Left lung (tissue), 10 donors: ENCODE results near the gene SLC25A43. TPM values are rescaled to one million over a fixed set of nuclear protein-coding genes. Genes with fewer than 3 reads are reported as not detected.

ENCODE experiments used
- ATAC-seq: fragments of 200-7000 bp; cut with Tn5 transposase; one replicate; pipeline ENCODE4 v1.9.1; 2020; ENCODE audit warnings: moderate library complexity
- DNase-seq, 4 donors: peaks; one replicate each; pipeline ENCODE4 v3.0.0-alpha.2; 2013 to 2020
- H3K27ac ChIP-seq, 2 donors: fragments of 200-600 bp; sonication (generic) in 1 of 2; one replicate each; pipeline versions ENCODE4 v1.5.0 to v1.8.0; 2020 to 2021
- H3K27me3 ChIP-seq, 2 donors: fragments of 200-600 bp; sonication (generic) in 1 of 2; one replicate each; pipeline versions ENCODE4 v1.5.0 to v1.8.0; 2020 to 2021
- H3K36me3 ChIP-seq, 2 donors: fragments of 200-600 bp; sonication (generic) in 1 of 2; one replicate each; pipeline versions ENCODE4 v1.5.0 to v1.8.0; 2020 to 2021
- H3K4me1 ChIP-seq, 2 donors: fragments of 200-600 bp; one replicate each; pipeline ENCODE4 v1.8.0; 2021
- H3K4me3 ChIP-seq, 2 donors: fragments of 200-600 bp; sonication (generic) in 1 of 2; one replicate each; pipeline versions ENCODE4 v1.5.0 to v1.8.0; 2020 to 2021; ENCODE audit warnings: mild to moderate bottlenecking in 1 of 2
- H3K9me3 ChIP-seq, 2 donors: fragments of 200-600 bp; sonication (generic) in 1 of 2; one replicate each; pipeline versions ENCODE4 v1.5.0 to v1.8.0; 2020 to 2021
- intact Hi-C, 2 donors: fragments of 100-400 bp; cut with DNase I; formaldehyde crosslinking; loops; one replicate each; pipeline versions ENCODE4 v1.11.2 to v1.14.2; 2022
- polyA plus RNA-seq, 6 donors: library from polyadenylated mRNA; unstranded; fragments of 120-200 nt; gene quantifications; one replicate each; pipeline ENCODE4 v1.2.1, GENCODE V29; 2013; ENCODE audit not compliant: insufficient read length in 6 of 6
- total RNA-seq, 2 donors: library from RNA; stranded (reverse); fragmentation: NEBNext Ultra II Directional; extraction: Animal tissue kit (Norgen Biotek cat#: 25700); gene quantifications; one replicate each; pipeline ENCODE4 v1.2.1, GENCODE V29; 2021
- TF ChIP-seq, protein P1 (sequence below), 2 donors: fragments of 200-600 bp; sonication (generic) in 1 of 2; IDR thresholded peaks; one replicate each; pipeline versions ENCODE4 v1.5.0 to v1.8.0; 2021; ENCODE audit warnings: antibody characterized with exemption in 2 of 2
- donor health status: DM: no; HTN: yes; CAD: no.
- donor health status: DM: no; HTN: no; CAD: no.

SLC25A43 gene
- total and polyA plus RNA-seq, 8 donors = 5.2 to 18.7 (median 8.9) TPM

DNA sequence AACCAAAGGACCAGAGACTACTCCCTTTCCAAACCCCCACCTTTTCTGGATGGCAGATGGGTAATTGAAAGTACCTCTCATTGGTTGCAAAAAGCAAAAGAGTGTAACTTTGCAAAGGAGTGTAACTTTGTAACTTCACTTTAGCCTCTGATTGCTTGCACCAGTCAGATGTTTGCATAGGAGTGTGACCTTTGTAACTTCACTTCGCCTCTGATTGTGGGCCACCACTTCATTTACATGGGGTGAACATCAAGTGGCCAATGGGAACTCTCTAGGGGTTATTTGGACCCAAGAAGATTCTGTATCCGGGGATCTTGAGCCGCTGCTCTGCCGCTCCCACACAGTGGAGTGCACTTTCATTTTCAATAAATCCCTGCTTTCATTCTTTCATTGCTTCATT lies 9.9 kb upstream of the SLC25A43 start:
- Histone ChIP-seq H3K9me3 (no peaks in the 10 kb centered on the region), H3K27ac (no peak overlapping the region), H3K27me3 (no peaks in the 10 kb centered on the region), H3K4me1 (no peaks in the 10 kb centered on the region), H3K4me3 (no peak overlapping the region), H3K36me3 (no peaks in the 10 kb centered on the region)
- DNase-seq = no peak
- no peak for ATAC-seq
- TF ChIP-seq, protein P1, sequence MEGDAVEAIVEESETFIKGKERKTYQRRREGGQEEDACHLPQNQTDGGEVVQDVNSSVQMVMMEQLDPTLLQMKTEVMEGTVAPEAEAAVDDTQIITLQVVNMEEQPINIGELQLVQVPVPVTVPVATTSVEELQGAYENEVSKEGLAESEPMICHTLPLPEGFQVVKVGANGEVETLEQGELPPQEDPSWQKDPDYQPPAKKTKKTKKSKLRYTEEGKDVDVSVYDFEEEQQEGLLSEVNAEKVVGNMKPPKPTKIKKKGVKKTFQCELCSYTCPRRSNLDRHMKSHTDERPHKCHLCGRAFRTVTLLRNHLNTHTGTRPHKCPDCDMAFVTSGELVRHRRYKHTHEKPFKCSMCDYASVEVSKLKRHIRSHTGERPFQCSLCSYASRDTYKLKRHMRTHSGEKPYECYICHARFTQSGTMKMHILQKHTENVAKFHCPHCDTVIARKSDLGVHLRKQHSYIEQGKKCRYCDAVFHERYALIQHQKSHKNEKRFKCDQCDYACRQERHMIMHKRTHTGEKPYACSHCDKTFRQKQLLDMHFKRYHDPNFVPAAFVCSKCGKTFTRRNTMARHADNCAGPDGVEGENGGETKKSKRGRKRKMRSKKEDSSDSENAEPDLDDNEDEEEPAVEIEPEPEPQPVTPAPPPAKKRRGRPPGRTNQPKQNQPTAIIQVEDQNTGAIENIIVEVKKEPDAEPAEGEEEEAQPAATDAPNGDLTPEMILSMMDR (IDR thresholded peaks at IDR 0.05) = no peak
- intact Hi-C loops = no loop called here

DNA sequence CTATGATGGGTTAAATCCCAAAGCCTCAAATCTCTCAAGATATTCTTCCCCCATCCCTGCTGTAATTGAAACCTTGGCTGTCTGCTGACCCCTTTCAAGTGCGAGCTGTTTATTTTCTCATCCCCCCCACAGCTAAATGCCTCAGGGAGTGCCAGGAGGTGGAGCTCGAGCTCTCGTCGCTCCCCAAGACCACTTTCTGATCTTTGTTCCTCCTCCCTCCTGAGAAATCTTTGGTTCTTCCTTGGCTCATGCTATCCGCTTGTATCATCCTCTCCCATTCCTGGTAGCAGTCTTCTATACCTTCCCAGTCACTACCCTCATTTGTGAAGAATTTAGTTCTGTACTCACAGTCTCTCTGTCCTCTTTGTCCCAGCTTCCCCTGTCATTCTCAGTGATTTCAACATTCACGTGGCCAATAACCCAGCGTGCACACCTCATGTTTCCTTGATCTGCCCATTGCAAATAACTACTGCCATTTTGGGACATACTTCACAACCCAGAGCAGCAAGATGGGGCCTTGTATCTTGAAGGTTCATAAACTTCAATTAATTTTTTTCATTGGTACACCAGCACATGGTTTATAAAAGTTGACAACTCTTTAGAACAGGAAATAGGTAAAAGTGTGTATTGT lies 9.2 kb upstream of the SLC25A43 start:
- Histone ChIP-seq H3K27ac (no peak overlapping the region), H3K27me3 (no peaks in the 10 kb centered on the region), H3K9me3 (no peaks in the 10 kb centered on the region), H3K4me1 (no peaks in the 10 kb centered on the region), H3K36me3 (no peaks in the 10 kb centered on the region), H3K4me3 (no peak overlapping the region)
- ATAC-seq = no peak
- no peak for DNase-seq
- intact Hi-C loops = no loop called here
- TF ChIP-seq, protein P1 (IDR thresholded peaks at IDR 0.05) = no peak

DNA sequence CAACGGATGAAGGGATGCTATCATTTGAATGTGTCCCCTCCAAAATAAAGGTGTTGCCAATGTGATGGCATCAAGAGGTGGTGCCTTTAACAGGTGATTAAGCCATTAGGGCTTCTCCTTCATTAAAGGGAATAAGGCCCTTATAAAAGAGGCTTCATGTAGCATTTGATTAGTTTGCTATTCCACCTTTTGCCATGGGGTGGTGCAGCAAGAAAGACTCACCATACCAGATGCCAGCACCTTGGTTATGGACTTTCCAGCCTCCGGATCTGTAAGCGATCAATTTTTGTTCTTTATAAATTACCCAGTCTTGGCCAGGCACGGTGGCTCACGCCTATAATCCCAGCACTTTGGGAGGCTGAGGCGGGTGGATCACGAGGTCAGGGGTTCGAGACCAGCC lies 7.9 kb upstream of the SLC25A43 start:
- peak; percentile 67 for ATAC-seq

DNA sequence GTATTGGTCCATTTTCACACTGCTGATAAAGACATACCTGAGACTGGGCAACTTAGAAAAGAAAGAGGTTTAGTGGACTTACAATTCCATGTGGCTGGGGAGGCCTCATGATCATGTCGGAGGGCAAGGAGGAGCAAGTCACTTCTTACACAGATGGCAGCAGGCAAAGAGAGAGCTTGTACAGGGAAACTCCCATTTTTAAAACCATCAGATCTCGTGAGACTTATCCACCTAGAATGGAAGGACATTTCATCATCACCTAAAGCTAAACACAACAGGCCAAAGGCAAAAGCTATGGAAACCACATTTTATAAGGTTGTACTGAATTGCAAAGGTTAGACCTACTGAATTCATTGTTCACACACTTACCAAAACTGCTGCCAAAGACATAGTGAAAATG lies 6.0 kb upstream of the SLC25A43 start:
- ATAC-seq (no peak), DNase-seq (no peak)
- intact Hi-C loops = no loop called here
- Histone ChIP-seq H3K4me3 (no peak overlapping the region), H3K27me3 (no peaks in the 10 kb centered on the region), H3K36me3 (no peaks in the 10 kb centered on the region), H3K4me1 (no peaks in the 10 kb centered on the region), H3K9me3 (no peaks in the 10 kb centered on the region), H3K27ac (no peak overlapping the region)
- TF ChIP-seq, protein P1 (IDR thresholded peaks at IDR 0.05) = no peak

More for the DNA sequence above, 7.9 kb upstream of the SLC25A43 start:
- DNase-seq = no peak
- Histone ChIP-seq H3K4me1 (no peaks in the 10 kb centered on the region), H3K36me3 (no peaks in the 10 kb centered on the region), H3K4me3 (no peak overlapping the region), H3K27me3 (no peaks in the 10 kb centered on the region), H3K27ac (no peak overlapping the region), H3K9me3 (no peaks in the 10 kb centered on the region)
- intact Hi-C loops = no loop called here
- TF ChIP-seq, protein P1 (IDR thresholded peaks at IDR 0.05) = no peak

DNA sequence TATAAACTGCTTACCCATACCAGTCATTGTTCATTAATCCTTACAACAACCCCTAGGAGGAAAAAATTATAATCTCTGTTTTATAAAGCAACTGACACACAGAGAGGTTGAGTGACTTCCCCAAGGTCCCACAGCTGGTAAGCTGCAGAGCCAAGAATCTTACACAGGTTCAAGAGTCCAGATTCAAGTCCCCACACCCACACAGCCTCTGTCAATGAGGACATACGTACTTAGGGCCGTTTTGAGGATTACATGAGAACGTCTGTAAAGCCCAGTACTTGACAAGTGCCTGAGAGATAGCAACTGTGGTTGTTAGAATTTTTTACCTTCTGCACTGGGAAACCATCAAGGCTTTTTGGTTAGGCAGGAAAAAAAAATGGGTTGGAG lies 556 bp upstream of the SLC25A43 start:
- peak overlapping the region; percentile 51 to 58 for H3K4me3 ChIP-seq
- peaks cover 0 to 5% of the 10 kb centered on the region in 2 donors for H3K4me1 ChIP-seq
- intact Hi-C loops = no loop called here
- peak overlapping the region; percentile 73 to 82 for H3K27ac ChIP-seq
- ATAC-seq = peak; percentile 47
- no peaks in the 10 kb centered on the region for H3K27me3 ChIP-seq
- DNase-seq = no peak
- TF ChIP-seq, protein P1 (IDR thresholded peaks at IDR 0.05) = no peak
- no peaks in the 10 kb centered on the region for H3K36me3 ChIP-seq
- H3K9me3 ChIP-seq = no peaks in the 10 kb centered on the region
